DND-41 (cell line): ENCODE results near the gene MDP1.

ENCODE experiments used
- EZH2 ChIP-seq: IDR thresholded peaks from 3 replicates; pipeline ENCODE4 v1.6.1; 2012; ENCODE audit warnings: borderline replicate concordance, low read depth, mild to moderate bottlenecking, moderate library complexity, low read length, inconsistent platforms; ENCODE audit not compliant: severe bottlenecking
- TF ChIP-seq, protein P1 (sequence below): IDR thresholded peaks from 2 replicates; pipeline ENCODE4 v1.5.1; 2012; ENCODE audit warnings: borderline replicate concordance, low read length, moderate library complexity, mild to moderate bottlenecking; ENCODE audit not compliant: poor library complexity, severe bottlenecking; ENCODE audit errors: extremely low read depth

DNA sequence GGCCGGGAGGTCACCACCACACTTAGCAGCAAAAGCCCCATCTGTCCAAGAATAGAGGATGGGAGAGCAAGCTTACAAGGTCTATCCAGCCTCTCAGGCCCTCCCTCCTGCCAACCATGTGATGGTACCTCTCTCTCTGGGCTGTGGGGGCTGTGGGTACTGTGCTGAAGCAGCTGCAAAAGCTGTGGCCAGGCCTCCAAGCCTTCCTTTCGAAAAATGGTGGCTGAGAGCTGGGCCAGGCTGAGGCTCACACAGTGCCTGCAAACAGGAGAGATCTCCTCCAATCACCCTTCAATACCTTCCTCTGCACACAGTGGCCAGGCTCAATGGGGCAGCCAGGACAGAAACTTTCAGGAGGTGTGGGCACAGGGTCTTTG, 28.3 kb downstream of the MDP1 start:
- TF ChIP-seq, protein P1, sequence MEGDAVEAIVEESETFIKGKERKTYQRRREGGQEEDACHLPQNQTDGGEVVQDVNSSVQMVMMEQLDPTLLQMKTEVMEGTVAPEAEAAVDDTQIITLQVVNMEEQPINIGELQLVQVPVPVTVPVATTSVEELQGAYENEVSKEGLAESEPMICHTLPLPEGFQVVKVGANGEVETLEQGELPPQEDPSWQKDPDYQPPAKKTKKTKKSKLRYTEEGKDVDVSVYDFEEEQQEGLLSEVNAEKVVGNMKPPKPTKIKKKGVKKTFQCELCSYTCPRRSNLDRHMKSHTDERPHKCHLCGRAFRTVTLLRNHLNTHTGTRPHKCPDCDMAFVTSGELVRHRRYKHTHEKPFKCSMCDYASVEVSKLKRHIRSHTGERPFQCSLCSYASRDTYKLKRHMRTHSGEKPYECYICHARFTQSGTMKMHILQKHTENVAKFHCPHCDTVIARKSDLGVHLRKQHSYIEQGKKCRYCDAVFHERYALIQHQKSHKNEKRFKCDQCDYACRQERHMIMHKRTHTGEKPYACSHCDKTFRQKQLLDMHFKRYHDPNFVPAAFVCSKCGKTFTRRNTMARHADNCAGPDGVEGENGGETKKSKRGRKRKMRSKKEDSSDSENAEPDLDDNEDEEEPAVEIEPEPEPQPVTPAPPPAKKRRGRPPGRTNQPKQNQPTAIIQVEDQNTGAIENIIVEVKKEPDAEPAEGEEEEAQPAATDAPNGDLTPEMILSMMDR, result no peak
- TF ChIP-seq EZH2, result no peak
